Ishikawa (cell line): ENCODE measurements around the gene DAB2IP.

Experiments
- CEBPB ChIP-seq: IDR thresholded peaks from 2 replicates; pipeline ENCODE4 v1.6.1; 2012
- EGR1 ChIP-seq: IDR thresholded peaks from 2 replicates; pipeline ENCODE4 v1.6.1; 2012
- EP300 ChIP-seq: IDR thresholded peaks from 2 replicates; pipeline ENCODE4 v1.6.1; 2012; ENCODE audit warnings: borderline replicate concordance
- FOXM1 ChIP-seq: IDR thresholded peaks from 2 replicates; pipeline ENCODE4 v1.6.1; 2012; ENCODE audit warnings: low read depth, borderline replicate concordance
- MAX ChIP-seq: IDR thresholded peaks from 2 replicates; pipeline ENCODE4 v1.6.1; 2012
- NFIC ChIP-seq: IDR thresholded peaks from 2 replicates; pipeline ENCODE4 v1.6.1; 2012
- RAD21 ChIP-seq: IDR thresholded peaks from 2 replicates; pipeline ENCODE4 v1.6.1; 2012; ENCODE audit warnings: low read depth
- REST ChIP-seq: IDR thresholded peaks from 2 replicates; pipeline ENCODE4 v1.6.1; 2012; ENCODE audit warnings: low read depth, mild to moderate bottlenecking
- TAF1 ChIP-seq: IDR thresholded peaks from 2 replicates; pipeline ENCODE4 v1.6.1; 2012; ENCODE audit warnings: low read depth, mild to moderate bottlenecking
- TCF12 ChIP-seq: IDR thresholded peaks from 2 replicates; pipeline ENCODE4 v1.6.1; 2012; ENCODE audit warnings: low read depth
- TEAD4 ChIP-seq: IDR thresholded peaks from 2 replicates; pipeline ENCODE4 v1.6.1; 2012
- USF1 ChIP-seq: IDR thresholded peaks from 2 replicates; pipeline ENCODE4 v1.6.1; 2012
- YY1 ChIP-seq: IDR thresholded peaks from 2 replicates; pipeline ENCODE4 v1.6.1; 2012; ENCODE audit warnings: low read depth
- ZBTB7A ChIP-seq: IDR thresholded peaks from 2 replicates; pipeline ENCODE4 v1.6.1; 2012; ENCODE audit warnings: low read depth

- TF ChIP-seq YY1 (no peak), EP300 (no peak), FOXM1 (no peak), NFIC (no peak; the same call in 1 of the 2 replicates), TAF1 (no peak), RAD21 (no peak), REST (no peak), CEBPB (no peak), TEAD4 (no peak), MAX (no peak), EGR1 (no peak), USF1 (no peak), ZBTB7A (no peak), TCF12 (no peak)
Measured at GRCh38 chr9:121736934-121737462, 85.6 kb downstream of the DAB2IP start.
